HCT116 (cell line): ENCODE results near the gene CNPY2. TPM values are rescaled to one million over a fixed set of nuclear protein-coding genes. Genes with fewer than 3 reads are reported as not detected.

Source experiments
- ATAC-seq: fragments of 200-7000 bp; cut with Tn5 transposase; 2 replicates; pipeline ENCODE4 v1.9.1; 2020; ENCODE audit warnings: mild to moderate bottlenecking, moderate library complexity
- BruUV-seq: library from RNA; stranded (reverse); fragments of 400-500 nt; replicated peaks from 2 replicates; lab custom pipeline; 2021; lab: Mats Ljungman, UMichigan
- CTCF ChIA-PET: fragments of 300-600 bp; sonication (Branson Sonifier 250); formaldehyde crosslinking; loops from one replicate; lab custom pipeline; 2021; ENCODE audit warnings: antibody characterized with exemption; lab: Charles Lee
- POLR2A ChIA-PET: fragments of 300-600, 350-600 bp; sonication (Branson Sonifier 250); formaldehyde crosslinking; loops from one replicate; lab custom pipeline; 2021; ENCODE audit warnings: antibody characterized with exemption; lab: Charles Lee
- RAD21 ChIA-PET, 2 experiments: fragments of 300-600 bp; sonication (Branson Sonifier 250); formaldehyde crosslinking; loops; one replicate each; lab custom pipeline; 2023; ENCODE audit warnings: low total read pairs in 2 of 2; ENCODE audit not compliant: uncharacterized antibody in 2 of 2, unreplicated experiment in 2 of 2, low non-redundant PET in 1 of 2; lab: Charles Lee
- DNase-seq: peaks from one replicate; pipeline ENCODE4 v3.0.0-alpha.2; 2010; ENCODE audit warnings: low read depth, low spot score
- H2AFZ ChIP-seq: fragments of 200-600 bp; shearing (Covaris generic), sonication (generic); 2 replicates; pipeline ENCODE4 v1.6.1; 2017; ENCODE audit warnings: low read depth, mixed run types, mixed read lengths, antibody characterized with exemption, low read length; ENCODE audit not compliant: poor library complexity, severe bottlenecking
- H3K27ac ChIP-seq: 2 replicates; pipeline ENCODE4 v1.5.1; 2012; ENCODE audit warnings: low read depth, low read length
- H3K27me3 ChIP-seq: fragments of 200-600 bp; sonication (generic); 2 replicates; pipeline ENCODE4 v1.6.1; 2016; ENCODE audit warnings: mixed run types, low read length, mixed read lengths; ENCODE audit not compliant: insufficient read depth
- H3K36me3 ChIP-seq, 2 experiments: fragments of 200-500 bp in 1 of 2; fragments of 200-600 bp in 1 of 2; sonication (Bioruptor generic) in 1 of 2; sonication (generic) in 1 of 2; 2 replicates each; pipeline versions ENCODE4 v1.5.1 to v1.6.1; 2014 to 2016; ENCODE audit warnings: low read length in 2 of 2, inconsistent platforms in 1 of 2, mixed read lengths in 1 of 2, mixed run types in 1 of 2; ENCODE audit not compliant: insufficient read depth in 2 of 2, control insufficient read depth in 1 of 2
- H3K4me1 ChIP-seq, 2 experiments: fragments of 200-600 bp in 1 of 2; sonication (generic) in 1 of 2; 2 replicates each; pipeline versions ENCODE4 v1.5.1 to v1.6.1; 2012 to 2017; ENCODE audit warnings: low read length in 2 of 2, inconsistent platforms in 1 of 2, mild to moderate bottlenecking in 1 of 2, mixed read lengths in 1 of 2, mixed run types in 1 of 2, moderate library complexity in 1 of 2; ENCODE audit not compliant: insufficient read depth in 2 of 2, control insufficient read depth in 1 of 2
- H3K4me2 ChIP-seq: fragments of 200-600 bp; sonication (generic); 2 replicates; pipeline ENCODE4 v1.6.1; 2017; ENCODE audit warnings: mixed run types, low read length, mixed read lengths
- H3K4me3 ChIP-seq, 2 experiments: fragments of 200-600 bp in 1 of 2; sonication (generic) in 1 of 2; replicated peaks in 1 of 2; 2 replicates each; pipeline ENCODE4 v1.5.1; 2011 to 2016; ENCODE audit warnings: low read length in 2 of 2, control low read depth in 1 of 2, low read depth in 1 of 2, mild to moderate bottlenecking in 1 of 2, mixed read lengths in 1 of 2, mixed run types in 1 of 2
- H3K79me2 ChIP-seq: fragments of 200-600 bp; sonication (generic); 2 replicates; pipeline ENCODE4 v1.6.1; 2017; ENCODE audit warnings: mild to moderate bottlenecking, mixed run types, low read length, moderate library complexity, mixed read lengths; ENCODE audit not compliant: insufficient read depth
- H3K9ac ChIP-seq: fragments of 200-600 bp; sonication (generic); 2 replicates; pipeline ENCODE4 v1.6.1; 2016; ENCODE audit warnings: low read length, mixed read lengths
- H3K9me2 ChIP-seq: fragments of 200-600 bp; sonication (generic), shearing (Covaris generic); 2 replicates; pipeline ENCODE4 v1.6.1; 2017; ENCODE audit warnings: mixed run types, mild to moderate bottlenecking, moderate library complexity; ENCODE audit not compliant: insufficient read depth
- H3K9me3 ChIP-seq, 2 experiments: fragments of 200-500 bp in 1 of 2; fragments of 200-600 bp in 1 of 2; sonication (Bioruptor generic) in 1 of 2; sonication (generic) in 1 of 2; 2 replicates each; pipeline ENCODE4 v1.6.1; 2014 to 2017; ENCODE audit warnings: low read length in 2 of 2, mixed read lengths in 2 of 2, inconsistent platforms in 1 of 2, low read depth in 1 of 2, mild to moderate bottlenecking in 1 of 2, mixed run types in 1 of 2, moderate library complexity in 1 of 2; ENCODE audit not compliant: control insufficient read depth in 1 of 2, insufficient read depth in 1 of 2
- H4K20me1 ChIP-seq: fragments of 200-600 bp; sonication (generic), shearing (Covaris generic); 2 replicates; pipeline ENCODE4 v1.6.1; 2017; ENCODE audit warnings: mixed run types, mild to moderate bottlenecking, moderate library complexity; ENCODE audit not compliant: insufficient read depth
- CTCF ChIP-seq, 3 experiments: fragments of 200-600 bp in 1 of 3; sonication (generic) in 1 of 3; IDR thresholded peaks in 2 of 3; conservative IDR thresholded peaks in 1 of 3; 2 replicates each; pipeline ENCODE4 v1.5.1; 2012 to 2017; ENCODE audit warnings: low read depth in 2 of 3, low read length in 2 of 3, antibody characterized with exemption in 1 of 3, borderline replicate concordance in 1 of 3, control low read depth in 1 of 3, mild to moderate bottlenecking in 1 of 3, mixed read lengths in 1 of 3, mixed run types in 1 of 3, moderate library complexity in 1 of 3; ENCODE audit not compliant: insufficient read depth in 1 of 3
- ELF1 ChIP-seq: IDR thresholded peaks from 2 replicates; pipeline ENCODE4 v1.6.1; 2012; ENCODE audit warnings: low read depth, borderline replicate concordance
- EZH2 ChIP-seq: fragments of 200-600 bp; sonication (generic); IDR thresholded peaks from 2 replicates; pipeline ENCODE4 v1.6.1; 2017; ENCODE audit warnings: antibody characterized with exemption, mixed run types
- JUND ChIP-seq: IDR thresholded peaks from 2 replicates; pipeline ENCODE4 v1.6.1; 2012
- POLR2AphosphoS5 ChIP-seq: IDR thresholded peaks from 2 replicates; pipeline ENCODE4 v1.6.1; 2011; ENCODE audit warnings: mild to moderate bottlenecking, low read depth, low read length, moderate library complexity
- ZBTB33 ChIP-seq: IDR thresholded peaks from 2 replicates; pipeline ENCODE4 v1.6.1; 2011; ENCODE audit warnings: mild to moderate bottlenecking, low read length, moderate library complexity; ENCODE audit not compliant: insufficient replicate concordance; ENCODE audit errors: extremely low read depth
- intact Hi-C: fragments of 100-400 bp; cut with micrococcal nuclease; formaldehyde crosslinking; loops from 2 replicates; pipeline ENCODE4 v1.10.0; 2022
- total RNA-seq: library from RNA; stranded (reverse); gene quantifications from one replicate; pipeline ENCODE4 v1.2.1, GENCODE V29; 2021; ENCODE audit not compliant: unreplicated experiment

Gene CNPY2
- total RNA-seq, 1 experiment from 2014 or later, result 109 TPM

- H3K4me2 ChIP-seq, result peak overlapping the region; percentile 95
- peak overlapping the region; percentile 79 for H3K27ac ChIP-seq
- H3K9ac ChIP-seq, result peak overlapping the region; percentile 97
- H2AFZ ChIP-seq, result no peak overlapping the region
- POLR2A ChIA-PET, result interaction anchor here (0.9 to 1.7 kb wide), 7 partner anchors 17 to 149 kb away, joined by 3 to 15 read pairs (median 4); partner anchors contain the start of genes PAN2, RNF41 and STAT2
- H3K27me3 ChIP-seq, result no peaks in the 10 kb centered on the region
- DNase-seq (no peak), ATAC-seq (peak; percentile 1)
- RAD21 ChIA-PET, result interaction anchor here in 1 of 2 experiments (0.9 kb wide), 1 partner anchor 45 kb away, joined by 3 read pairs; the partner anchor contains the start of gene STAT2
- no peaks in the 10 kb centered on the region for H4K20me1 ChIP-seq
- intact Hi-C loops, result loop anchor here (5.0 kb wide), 1 partner anchor 147 kb away; no protein-coding TSS in a partner anchor
- H3K9me2 ChIP-seq, result no peaks in the 10 kb centered on the region
- TF ChIP-seq ZBTB33 (no peak), EZH2 (no peak), ELF1 (no peak), CTCF (IDR thresholded peaks at IDR 0.05 in 2 of 3, conservative IDR thresholded peaks at IDR 0.05 in 1 of 3; ENCODE audit: borderline replicate concordance in 1 of 3, insufficient read depth in 1 of 3, low read depth in 2 of 3, low read length in 2 of 3) (no peak), POLR2AphosphoS5 (no peak), JUND (no peak)
- H3K79me2 ChIP-seq, result peaks cover 23% of the 10 kb centered on the region
- CTCF ChIA-PET, result interaction anchor here (0.6 to 2.7 kb wide), 6 partner anchors 18 to 149 kb away, joined by 3 to 17 read pairs (median 5); partner anchors contain the start of genes PAN2 and STAT2
- H3K4me3 ChIP-seq, result peak overlapping the region; percentile 95 to 99
- peaks cover 7 to 13% of the 10 kb centered on the region in 2 experiments; a peak in 3 of 4 replicates for H3K36me3 ChIP-seq
- no peaks in the 10 kb centered on the region for H3K9me3 ChIP-seq
- TSS peak; percentile 78 for BruUV-seq
- H3K4me1 ChIP-seq, result peaks cover 6 to 16% of the 10 kb centered on the region in 2 experiments; a peak in 3 of 4 replicates
Observed at GRCh38 chr12:56315249-56315621, 553 bp downstream of the CNPY2 start.
